ENCODE measurements around the gene DEDD2. TPM values are rescaled to one million over a fixed set of nuclear protein-coding genes. Genes with fewer than 3 reads are reported as not detected.

Gene DEDD2
- total RNA-seq, 1 donor from 2014 or later = 25.3 TPM

GRCh38 chr19:42153672-42154433 lies 63.6 kb downstream of the DEDD2 start:
- Histone ChIP-seq H3K9me3 (no peaks in the 10 kb centered on the region), H3K4me1 (no peaks in the 10 kb centered on the region), H3K4me3 (no peak overlapping the region), H3K27me3 (no peaks in the 10 kb centered on the region), H3K27ac (no peak overlapping the region), H3K36me3 (no peaks in the 10 kb centered on the region)
- intact Hi-C loops (cut with DNase I) = no loop called here
- TF ChIP-seq POLR2A (IDR thresholded peaks at IDR 0.05) (no peak), POLR2AphosphoS5 (IDR thresholded peaks at IDR 0.05; ENCODE audit: insufficient read depth in 1 of 2, low read depth in 1 of 2) (no peak), CTCF (IDR thresholded peaks at IDR 0.05) (no peak)
- no peak for DNase-seq (ENCODE audit: extremely low spot score in 2 of 2)

GRCh38 chr19:42152910-42153671 lies 64.4 kb downstream of the DEDD2 start:
- no peak overlapping the region for H3K27ac ChIP-seq
- H3K36me3 ChIP-seq = no peaks in the 10 kb centered on the region
- intact Hi-C loops (cut with DNase I) = no loop called here
- no peak overlapping the region for H3K4me3 ChIP-seq
- no peaks in the 10 kb centered on the region for H3K4me1 ChIP-seq
- DNase-seq (ENCODE audit: extremely low spot score in 2 of 2) = no peak
- no peaks in the 10 kb centered on the region for H3K27me3 ChIP-seq
- TF ChIP-seq POLR2AphosphoS5 (IDR thresholded peaks at IDR 0.05; ENCODE audit: insufficient read depth in 1 of 2, low read depth in 1 of 2) (no peak), POLR2A (IDR thresholded peaks at IDR 0.05) (no peak), CTCF (IDR thresholded peaks at IDR 0.05) (no peak)
- H3K9me3 ChIP-seq = no peaks in the 10 kb centered on the region

- Histone ChIP-seq H3K4me1 (no peaks in the 10 kb centered on the region), H3K27me3 (no peaks in the 10 kb centered on the region), H3K27ac (no peak overlapping the region), H3K36me3 (no peaks in the 10 kb centered on the region), H3K9me3 (no peaks in the 10 kb centered on the region), H3K4me3 (no peak overlapping the region)
- TF ChIP-seq POLR2AphosphoS5 (IDR thresholded peaks at IDR 0.05; ENCODE audit: insufficient read depth in 1 of 2, low read depth in 1 of 2) = no peak
- TF ChIP-seq CTCF (IDR thresholded peaks at IDR 0.05) = no peak
- TF ChIP-seq POLR2A (IDR thresholded peaks at IDR 0.05) = no peak
- intact Hi-C loops (cut with DNase I) = no loop called here
- DNase-seq (ENCODE audit: extremely low spot score in 2 of 2) = no peak
Measured at GRCh38 chr19:42151782-42152684, 65.4 kb downstream of the DEDD2 start.

- Histone ChIP-seq H3K27me3 (no peaks in the 10 kb centered on the region), H3K36me3 (no peaks in the 10 kb centered on the region), H3K4me1 (no peaks in the 10 kb centered on the region), H3K27ac (no peak overlapping the region), H3K9me3 (no peaks in the 10 kb centered on the region), H3K4me3 (no peak overlapping the region)
- DNase-seq (ENCODE audit: extremely low spot score in 2 of 2) = no peak
- TF ChIP-seq POLR2AphosphoS5 (IDR thresholded peaks at IDR 0.05; ENCODE audit: insufficient read depth in 1 of 2, low read depth in 1 of 2) (no peak), POLR2A (IDR thresholded peaks at IDR 0.05) (no peak), CTCF (IDR thresholded peaks at IDR 0.05) (no peak)
- intact Hi-C loops (cut with DNase I) = no loop called here
Measured at GRCh38 chr19:42150911-42151361, 66.5 kb downstream of the DEDD2 start.
